ENCODE measurements around the gene ARHGAP8.

Gene ARHGAP8

DNA sequence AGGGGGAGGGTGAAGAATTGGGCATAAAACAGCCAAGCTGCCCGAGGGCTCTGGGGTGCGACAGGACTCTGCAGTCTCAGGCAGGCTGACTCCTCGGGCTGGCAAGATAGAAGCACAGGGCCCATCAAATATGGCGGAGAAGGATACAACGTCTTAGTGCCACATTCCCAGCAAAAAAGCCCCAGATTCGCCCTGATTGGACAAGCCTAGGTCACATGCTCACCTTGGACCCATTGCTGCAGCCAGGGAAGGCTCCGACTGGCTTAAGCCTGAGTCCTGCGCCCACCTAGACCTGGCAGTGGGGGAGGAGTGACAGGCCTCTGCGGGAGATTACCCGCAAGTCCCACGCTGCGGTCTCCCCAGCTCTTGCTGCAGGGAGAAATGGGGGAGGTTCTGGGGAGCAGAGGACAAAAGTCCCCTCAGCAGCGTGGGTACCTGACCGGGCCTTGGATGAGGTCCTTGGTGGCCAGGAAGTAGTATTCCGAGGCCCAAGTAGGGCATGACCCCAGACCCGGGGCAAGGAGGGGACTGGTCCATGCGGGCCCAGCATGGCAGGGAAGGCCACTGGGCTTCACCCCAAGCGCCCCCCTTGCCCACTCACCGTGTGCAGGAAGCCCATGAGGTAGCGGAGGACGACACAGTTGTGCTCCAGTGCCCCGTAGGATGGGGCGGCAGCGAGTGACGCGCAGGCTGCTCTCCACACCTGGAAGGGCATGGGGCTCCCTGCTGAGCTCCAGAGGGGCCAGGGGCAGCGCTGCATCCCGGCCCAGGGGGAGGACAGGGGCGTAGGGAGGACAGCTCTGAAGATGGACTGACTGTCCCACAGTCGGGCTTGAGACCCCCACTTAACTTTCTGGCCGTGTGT is 113.0 kb downstream of the ARHGAP8 start:
- no peak for DNase-seq

DNA sequence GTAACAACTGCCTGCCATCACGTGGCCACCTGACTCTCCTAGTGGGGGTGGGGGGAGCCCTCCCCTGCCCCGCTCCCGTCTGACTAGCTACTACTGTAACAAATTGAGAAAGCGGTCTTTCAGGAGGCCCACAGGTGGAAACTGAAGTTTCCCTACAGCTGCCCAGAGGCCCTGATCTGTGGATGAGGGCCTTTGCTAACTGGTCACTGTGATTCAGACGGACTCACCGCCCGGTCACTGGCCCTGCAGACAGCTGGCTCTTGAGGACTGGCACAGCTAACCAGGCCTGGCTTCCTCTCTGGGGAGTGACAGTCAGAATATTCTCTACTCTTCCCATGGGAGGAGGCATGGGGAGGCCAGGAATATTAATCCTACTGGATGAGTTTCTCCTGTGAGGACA is 116.8 kb downstream of the ARHGAP8 start:
- no peak for DNase-seq

DNA sequence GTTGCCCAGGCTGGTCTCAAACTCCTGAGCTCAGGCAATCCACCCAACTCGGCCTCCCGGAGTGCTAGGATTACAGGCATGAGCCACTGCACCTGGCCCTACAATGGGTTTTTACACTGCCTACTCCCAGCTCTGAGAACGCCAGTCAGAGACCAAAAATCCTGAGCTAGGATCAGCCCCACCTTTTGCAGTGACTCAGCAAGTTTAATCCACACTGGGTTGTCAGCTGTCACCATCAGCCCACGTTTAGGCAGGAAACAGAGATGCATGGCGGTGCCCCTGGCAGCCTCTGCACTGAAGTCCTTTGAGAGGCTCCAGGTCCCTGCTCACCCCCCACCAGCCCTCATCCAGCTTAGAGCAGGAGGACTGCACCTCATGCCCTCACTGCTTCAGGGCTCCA is 117.6 kb downstream of the ARHGAP8 start:
- peak; percentile 86 for DNase-seq

GRCh38 chr22:44871782-44872181 is 119.4 kb downstream of the ARHGAP8 start:
- no peak for DNase-seq

GRCh38 chr22:44876921-44877320 is 124.5 kb downstream of the ARHGAP8 start:
- no peak for DNase-seq

GRCh38 chr22:44878483-44879300 is 126.3 kb downstream of the ARHGAP8 start:
- no peak for DNase-seq

DNA sequence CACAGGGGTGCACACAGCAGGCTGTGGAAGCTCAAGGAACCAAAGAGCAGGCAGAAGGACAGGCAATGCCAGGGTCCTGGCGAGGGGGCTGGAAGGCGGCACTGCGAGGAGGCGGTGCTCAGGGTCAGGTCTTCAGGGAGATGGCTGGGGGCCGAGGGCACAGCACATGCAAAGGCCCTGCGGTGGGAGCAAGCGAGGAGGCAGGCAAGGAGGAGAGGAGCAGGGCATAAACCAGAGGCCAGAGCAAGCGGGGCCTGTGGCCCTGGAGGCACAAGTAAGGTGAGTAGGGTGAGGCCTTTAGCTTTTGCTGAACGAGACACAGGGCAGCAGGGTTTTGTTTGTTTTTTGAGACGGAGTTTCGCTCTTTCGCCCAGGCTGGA is 126.9 kb downstream of the ARHGAP8 start:
- DNase-seq = no peak

- no peak for DNase-seq
These were observed 128.4 kb downstream of the ARHGAP8 start for GRCh38 chr22:44880610-44881290.

DNA sequence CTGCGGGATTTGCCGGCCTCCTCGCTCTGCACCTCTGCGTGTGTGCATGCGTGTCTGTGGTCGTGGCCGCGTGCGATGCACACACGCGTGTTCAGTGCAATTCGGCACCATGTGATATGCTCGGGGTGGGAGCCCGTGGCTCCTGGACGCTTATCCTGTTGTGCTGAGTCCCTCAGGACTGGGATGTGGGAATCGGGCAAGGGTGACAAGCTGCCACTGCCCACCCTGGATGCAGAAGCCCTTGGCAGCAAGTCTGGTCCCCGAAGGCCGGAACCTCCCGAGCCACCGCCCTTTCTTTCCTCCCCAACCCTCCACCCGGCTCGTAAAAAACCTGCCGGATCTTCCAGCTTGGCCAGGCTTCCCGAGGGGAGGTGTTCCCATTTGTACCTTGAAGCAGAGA is 129.2 kb downstream of the ARHGAP8 start:
- DNase-seq = no peak

DNA sequence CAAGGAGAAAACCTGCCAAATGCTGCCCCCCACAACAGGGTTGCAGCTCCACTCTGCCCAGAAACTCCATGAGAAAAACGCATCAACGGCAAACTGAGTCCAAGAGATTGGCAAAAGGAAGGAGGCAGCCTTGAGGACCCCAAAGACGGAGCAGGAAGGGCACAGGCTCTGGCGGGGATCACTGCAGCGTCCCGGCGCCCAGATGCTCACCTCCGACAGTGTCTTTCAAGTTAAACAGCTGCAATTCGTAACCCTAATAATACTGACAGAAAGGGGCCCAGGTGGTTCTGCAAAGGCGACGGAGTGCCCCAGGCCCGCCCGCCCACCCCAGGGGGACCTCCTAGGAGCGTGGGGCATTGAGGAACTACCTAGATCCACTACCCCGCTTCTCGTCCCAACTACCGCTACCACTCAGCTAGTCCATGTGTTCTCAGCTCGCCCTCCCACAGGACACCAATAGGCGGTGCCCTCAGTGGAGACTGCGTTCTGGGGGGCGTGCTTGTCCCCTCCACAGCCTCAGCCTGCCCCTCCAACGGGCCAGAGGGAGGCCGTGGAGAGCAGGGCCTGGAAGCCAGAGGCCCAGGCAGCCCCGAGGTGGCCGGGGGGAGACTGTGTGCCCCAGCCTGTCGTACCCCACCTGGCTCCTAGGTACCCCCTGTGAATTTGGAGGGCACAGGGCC is 130.0 kb downstream of the ARHGAP8 start:
- no peak for DNase-seq

DNA sequence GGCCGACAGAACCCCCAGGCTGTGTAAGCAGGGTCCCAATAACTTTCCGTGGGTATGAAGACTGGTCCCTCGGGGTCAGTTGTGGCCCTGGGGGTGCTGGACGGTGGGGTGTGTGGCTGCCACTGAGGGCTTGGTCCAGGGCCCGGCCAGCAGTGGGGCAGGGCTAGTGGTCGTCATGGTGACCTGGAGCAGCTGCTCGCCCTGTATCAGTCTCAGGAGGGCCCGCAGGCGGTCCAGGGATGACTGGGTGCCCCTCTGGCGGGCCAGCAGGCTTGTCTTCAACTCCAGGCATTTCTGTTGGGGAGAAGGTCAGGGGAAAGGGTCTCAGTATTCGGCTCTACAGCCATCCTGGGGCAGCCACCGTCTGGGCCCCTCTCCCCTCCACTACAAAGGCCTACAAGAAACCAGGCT is 130.6 kb downstream of the ARHGAP8 start:
- no peak for DNase-seq

DNA sequence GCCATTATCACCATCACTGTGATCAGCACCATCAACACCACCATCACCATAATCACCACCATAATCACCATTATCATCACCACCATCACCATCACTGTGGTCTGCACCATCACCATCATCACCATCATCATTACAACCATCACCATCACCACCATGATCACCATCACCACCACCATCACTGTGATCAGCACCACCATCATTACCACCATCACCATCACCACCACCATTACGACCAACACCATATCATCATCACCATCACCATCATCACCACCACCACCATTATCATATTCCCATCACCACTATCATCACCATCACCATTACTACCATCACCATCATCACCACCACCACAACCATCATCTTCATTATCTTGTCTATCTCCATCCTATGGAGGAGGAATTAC is 132.2 kb downstream of the ARHGAP8 start:
- no peak for DNase-seq

DNA sequence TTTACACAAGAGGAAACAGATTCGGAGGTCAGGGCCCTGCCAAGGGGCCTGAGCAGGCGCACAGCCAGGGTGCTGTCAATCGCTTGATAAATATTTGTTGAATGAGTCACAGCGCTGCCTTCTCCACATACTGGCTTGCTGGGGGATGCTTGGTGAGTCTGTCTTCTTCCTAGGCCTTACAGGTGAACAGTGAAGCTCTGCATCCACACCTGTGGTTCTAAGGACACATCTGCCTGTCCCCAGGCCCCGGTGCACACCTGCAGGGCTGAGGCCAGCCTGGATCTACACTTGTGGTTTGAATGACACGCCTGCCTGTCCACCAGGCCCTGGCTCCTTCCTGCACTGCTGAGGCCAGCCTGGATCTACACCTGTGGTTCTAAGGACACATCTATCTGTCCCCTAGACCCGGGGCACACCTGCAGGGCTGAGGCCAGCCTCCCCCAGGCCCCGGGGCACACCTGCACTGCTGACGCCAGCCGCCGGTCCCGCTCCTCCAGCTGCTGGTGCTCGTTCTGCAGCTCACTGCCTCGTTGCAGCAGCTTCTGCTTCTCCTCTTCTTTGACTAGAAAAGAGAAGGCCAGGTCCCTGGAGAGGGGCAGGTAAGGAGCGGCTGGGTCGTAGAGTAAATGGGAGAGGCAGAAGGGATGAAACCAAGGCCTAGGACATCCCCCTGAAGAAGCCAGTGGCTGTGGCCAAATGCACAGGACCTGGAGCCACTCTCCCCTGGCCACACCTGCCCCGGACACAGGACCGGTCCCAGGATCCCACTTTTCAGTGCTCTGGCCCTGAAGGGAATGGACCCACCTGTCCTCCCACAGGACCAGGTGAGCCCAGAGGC is 132.8 kb downstream of the ARHGAP8 start:
- no peak for DNase-seq

DNA sequence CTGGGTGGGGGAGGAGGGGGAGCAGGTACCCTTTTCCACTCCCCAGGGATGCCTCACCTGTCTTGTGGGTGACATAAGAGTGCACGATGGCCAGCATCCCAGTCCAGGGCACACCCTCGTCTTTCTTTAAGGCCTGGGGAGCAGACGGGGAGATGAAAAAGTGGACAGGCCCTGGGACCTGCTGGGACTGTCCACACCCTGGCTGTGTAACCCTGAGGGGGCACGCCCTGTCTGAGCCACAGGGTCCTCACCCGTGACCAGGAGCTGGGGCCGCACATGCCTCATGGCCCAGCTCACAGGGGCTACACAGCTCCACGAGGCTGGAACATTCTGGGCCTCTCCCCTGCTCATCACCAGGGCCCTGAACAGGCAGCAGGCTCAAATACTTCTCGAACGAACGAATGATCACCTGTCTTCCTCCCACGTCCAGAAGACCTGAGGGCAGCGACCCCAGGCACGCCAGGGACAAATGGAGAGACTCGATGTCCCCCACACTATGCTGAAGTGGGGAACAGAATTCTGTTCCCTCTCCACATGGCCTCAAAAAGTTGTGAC is 133.5 kb downstream of the ARHGAP8 start:
- DNase-seq = no peak

GRCh38 chr22:44887941-44888366 is 135.6 kb downstream of the ARHGAP8 start:
- no peak for DNase-seq

DNA sequence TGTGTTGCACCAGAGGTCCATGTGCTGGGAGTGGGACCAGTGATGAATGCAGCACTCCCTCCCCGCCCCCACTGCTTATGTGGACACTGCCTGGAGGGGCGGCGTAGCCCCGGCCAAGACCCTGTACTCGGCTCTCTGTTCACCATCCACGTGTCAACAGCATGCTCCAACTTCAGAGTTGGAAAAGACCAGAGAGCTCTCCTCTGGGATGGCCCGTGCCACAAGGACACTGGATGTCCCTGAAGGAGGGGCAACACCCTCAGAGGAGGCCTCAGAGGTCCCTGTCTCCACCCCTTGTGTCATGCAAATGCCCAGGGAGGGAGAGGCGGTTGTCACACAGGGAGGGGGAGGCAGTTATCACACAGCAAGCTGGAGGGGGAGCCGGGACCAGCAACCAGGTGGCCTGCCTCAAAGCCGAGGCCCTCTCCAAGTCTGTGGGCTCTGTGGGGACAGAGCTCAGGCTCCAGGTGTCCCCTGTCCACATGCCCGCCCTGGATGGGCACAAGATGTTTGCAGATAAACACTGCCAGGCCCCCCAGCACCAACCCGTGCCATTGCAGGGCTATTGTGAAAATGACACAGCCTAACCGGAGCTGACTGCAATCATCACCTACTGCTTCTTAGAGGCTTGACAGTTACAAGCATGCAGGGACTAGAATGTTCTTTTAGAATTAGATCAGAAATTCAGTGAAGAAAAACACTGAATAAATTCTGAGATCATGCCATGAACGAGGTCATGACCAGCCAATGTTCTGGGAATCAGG is 136.3 kb downstream of the ARHGAP8 start:
- no peak for DNase-seq

DNA sequence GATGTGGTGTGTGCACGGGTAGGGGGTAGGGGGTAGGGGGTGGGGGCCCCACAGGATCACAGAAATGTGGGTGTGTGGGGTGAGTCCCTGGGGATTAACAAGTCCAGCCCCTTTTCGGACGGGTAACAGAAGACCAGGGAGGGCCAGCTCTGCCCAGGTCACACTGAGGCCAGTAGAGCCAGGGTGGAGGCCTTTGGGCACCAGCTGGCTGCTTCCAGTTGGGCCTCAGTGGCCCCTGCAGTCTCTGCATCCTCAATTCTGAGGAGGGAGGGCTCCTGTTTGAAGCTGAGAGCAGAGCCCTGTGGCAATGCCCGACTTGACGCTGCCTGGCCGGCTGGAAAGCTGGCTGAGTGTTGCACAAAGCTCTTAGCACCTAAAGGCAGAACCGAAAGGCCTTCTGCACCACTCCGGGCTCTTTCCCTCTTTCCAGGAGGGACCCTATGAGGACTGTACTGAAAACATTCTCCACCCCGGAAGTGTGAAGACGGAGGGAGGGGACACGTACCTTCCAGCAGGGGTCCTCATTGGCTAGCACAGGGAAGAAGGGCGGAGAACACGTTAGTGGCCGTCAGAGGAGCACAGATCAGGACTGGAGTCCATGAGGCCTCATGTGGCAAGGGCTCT is 137.0 kb downstream of the ARHGAP8 start:
- peak; percentile 4 for DNase-seq

DNA sequence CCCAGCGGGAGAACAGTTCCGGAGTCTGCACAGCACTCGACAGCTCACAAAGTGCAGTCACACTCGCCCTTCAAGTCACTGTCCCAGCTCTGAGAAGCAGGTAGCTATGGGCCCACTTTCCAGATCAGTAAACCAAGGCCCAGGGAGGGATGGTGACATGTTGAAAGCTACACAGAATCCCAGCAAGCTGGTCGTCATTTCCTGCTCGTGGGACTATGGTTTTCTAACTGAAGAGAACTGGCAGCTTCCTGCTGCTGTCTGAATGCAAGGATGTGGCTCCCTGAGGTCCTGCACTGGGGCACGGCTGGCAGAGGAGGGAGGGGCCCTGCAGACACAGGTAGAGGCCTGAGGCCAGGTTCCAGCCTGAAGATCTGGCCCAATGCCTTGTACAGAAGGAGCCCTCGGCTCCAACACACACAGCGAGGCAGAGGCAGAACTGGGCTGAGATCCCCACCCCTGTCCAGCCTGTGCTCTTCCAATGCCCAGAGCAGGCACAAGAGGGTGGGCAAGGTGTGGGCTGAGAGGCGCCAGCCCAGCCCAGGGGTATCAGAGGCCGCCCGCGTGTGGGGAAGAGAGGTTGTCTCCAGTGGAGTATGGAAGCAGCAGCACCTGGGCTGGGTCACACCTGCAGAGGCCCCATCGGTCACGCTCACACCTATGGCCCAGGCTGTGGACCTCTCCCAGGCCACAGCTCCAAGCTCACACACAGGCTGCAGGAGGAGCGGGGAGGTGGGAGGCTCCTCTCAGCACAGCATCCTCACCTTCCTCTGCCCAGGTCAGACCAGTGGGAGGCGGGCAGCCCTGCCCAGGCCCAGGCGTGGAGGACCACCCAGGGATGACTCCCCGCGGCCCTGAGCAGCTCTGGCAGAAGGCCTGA is 138.3 kb downstream of the ARHGAP8 start:
- DNase-seq = no peak

- DNase-seq = no peak
These were observed 138.9 kb downstream of the ARHGAP8 start for GRCh38 chr22:44891293-44891747.

All from NCI-H82 (cell line).